Measurements from ENCODE around the gene NXPE3. TPM values are rescaled to one million over a fixed set of nuclear protein-coding genes. Genes with fewer than 3 reads are reported as not detected.

The NXPE3 gene
- total RNA-seq, 1 experiment from 2014 or later = 37.6 TPM

DNA sequence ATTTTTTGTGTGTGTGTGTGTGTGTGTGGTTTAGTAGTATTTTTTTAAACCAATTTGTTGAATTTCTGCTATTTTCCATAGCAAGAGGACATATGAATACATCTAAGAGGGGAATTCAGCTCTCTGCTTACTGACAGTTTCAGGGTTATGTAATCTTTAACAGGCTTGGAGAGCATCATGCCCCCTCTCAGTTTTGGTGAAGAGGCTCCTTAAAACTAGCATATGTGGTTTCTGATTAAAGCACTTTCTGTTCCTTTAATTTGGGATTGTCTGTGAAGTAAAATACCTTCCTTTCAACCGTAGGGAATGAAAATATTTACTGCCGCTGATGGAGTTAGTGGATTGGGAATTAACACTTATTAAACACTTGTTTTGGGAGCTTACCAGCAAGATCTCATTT, 50.9 kb downstream of the NXPE3 start:
- no peak overlapping the region for H3K4me3 ChIP-seq (ENCODE audit: low read depth, low read length, poor library complexity, severe bottlenecking)
- H3K36me3 ChIP-seq (ENCODE audit: insufficient read depth, low read length, poor library complexity, severe bottlenecking) = no peaks in the 10 kb centered on the region
- H3K9me3 ChIP-seq (ENCODE audit: low read depth, low read length, poor library complexity, severe bottlenecking) = no peaks in the 10 kb centered on the region
- no TSS peak for BruUV-seq (replicated peaks)
- DNase-seq (ENCODE audit: low spot score) = no peak
- TF ChIP-seq CTCF (conservative IDR thresholded peaks at IDR 0.05; ENCODE audit: low read depth, low read length) (no peak), EZH2 (IDR thresholded peaks at IDR 0.05; ENCODE audit: borderline replicate concordance, low read depth, low read length, poor library complexity, severe bottlenecking) (no peak)
- intact Hi-C loops (cut with micrococcal nuclease; ENCODE audit: unreplicated experiment) = loop anchor here (5.0 kb wide), 1 partner anchor 207 kb away; no protein-coding TSS in a partner anchor
- POLR2A ChIA-PET (ENCODE audit: low non-redundant PET) = interaction anchor here (0.6 to 0.7 kb wide), 2 partner anchors 51 to 248 kb away, joined by 3 to 5 read pairs; partner anchors contain the start of gene NXPE3
- CTCF ChIA-PET = no interaction called here
- H3K27ac ChIP-seq (ENCODE audit: low read depth, low read length, poor library complexity, severe bottlenecking) = no peak overlapping the region
- H3K4me1 ChIP-seq (ENCODE audit: insufficient read depth, low read length, poor library complexity, severe bottlenecking) = peaks cover 23% of the 10 kb centered on the region
- no peaks in the 10 kb centered on the region for H3K27me3 ChIP-seq (replicated peaks; ENCODE audit: insufficient read depth, low read depth, low read length, poor library complexity)

- ChIA-PET CTCF (no interaction called here), POLR2A (ENCODE audit: low non-redundant PET) (no interaction called here)
- H3K9me3 ChIP-seq (ENCODE audit: low read depth, low read length, poor library complexity, severe bottlenecking) = no peaks in the 10 kb centered on the region
- no TSS peak for BruUV-seq (replicated peaks)
- H3K4me1 ChIP-seq (ENCODE audit: insufficient read depth, low read length, poor library complexity, severe bottlenecking) = peaks cover 6% of the 10 kb centered on the region
- no peaks in the 10 kb centered on the region for H3K27me3 ChIP-seq (replicated peaks; ENCODE audit: insufficient read depth, low read depth, low read length, poor library complexity)
- intact Hi-C loops (cut with micrococcal nuclease; ENCODE audit: unreplicated experiment) = no loop called here
- TF ChIP-seq EZH2 (IDR thresholded peaks at IDR 0.05; ENCODE audit: borderline replicate concordance, low read depth, low read length, poor library complexity, severe bottlenecking) = no peak
- no peak for TF ChIP-seq CTCF (conservative IDR thresholded peaks at IDR 0.05; ENCODE audit: low read depth, low read length)
- H3K4me3 ChIP-seq (ENCODE audit: low read depth, low read length, poor library complexity, severe bottlenecking) = no peak overlapping the region
- DNase-seq (ENCODE audit: low spot score) = no peak
- H3K27ac ChIP-seq (ENCODE audit: low read depth, low read length, poor library complexity, severe bottlenecking) = no peak overlapping the region
- no peaks in the 10 kb centered on the region for H3K36me3 ChIP-seq (ENCODE audit: insufficient read depth, low read length, poor library complexity, severe bottlenecking)
These were observed 54.5 kb downstream of the NXPE3 start for GRCh38 chr3:101833446-101833974.

GRCh38 chr3:101835676-101836075, 56.7 kb downstream of the NXPE3 start:
- no TSS peak for BruUV-seq (replicated peaks)
- DNase-seq (ENCODE audit: low spot score) = no peak
- H3K4me1 ChIP-seq (ENCODE audit: insufficient read depth, low read length, poor library complexity, severe bottlenecking) = no peaks in the 10 kb centered on the region
- H3K4me3 ChIP-seq (ENCODE audit: low read depth, low read length, poor library complexity, severe bottlenecking) = no peak overlapping the region
- intact Hi-C loops (cut with micrococcal nuclease; ENCODE audit: unreplicated experiment) = no loop called here
- TF ChIP-seq EZH2 (IDR thresholded peaks at IDR 0.05; ENCODE audit: borderline replicate concordance, low read depth, low read length, poor library complexity, severe bottlenecking) = no peak
- no peak for TF ChIP-seq CTCF (conservative IDR thresholded peaks at IDR 0.05; ENCODE audit: low read depth, low read length)
- ChIA-PET CTCF (no interaction called here), POLR2A (ENCODE audit: low non-redundant PET) (no interaction called here)
- no peaks in the 10 kb centered on the region for H3K36me3 ChIP-seq (ENCODE audit: insufficient read depth, low read length, poor library complexity, severe bottlenecking)
- no peaks in the 10 kb centered on the region for H3K9me3 ChIP-seq (ENCODE audit: low read depth, low read length, poor library complexity, severe bottlenecking)
- no peak overlapping the region for H3K27ac ChIP-seq (ENCODE audit: low read depth, low read length, poor library complexity, severe bottlenecking)
- no peaks in the 10 kb centered on the region for H3K27me3 ChIP-seq (replicated peaks; ENCODE audit: insufficient read depth, low read depth, low read length, poor library complexity)

Measured in A673 (cell line).